ENCODE data around the gene KCNJ16. TPM values are rescaled to one million over a fixed set of nuclear protein-coding genes. Genes with fewer than 3 reads are reported as not detected.

The KCNJ16 gene
- total RNA-seq, 4 donors from 2014 or later, result 1.00 TPM; not detected in 3

- H3K36me3 ChIP-seq, result no peaks in the 10 kb centered on the region
- peak overlapping the region; percentile 91 to 98 (median 93) for H3K27ac ChIP-seq
- H3K9me3 ChIP-seq, result no peaks in the 10 kb centered on the region
- H3K27me3 ChIP-seq, result no peaks in the 10 kb centered on the region
- intact Hi-C loops (cut with DNase I; ENCODE audit: low total_unique reads), result loop anchor here (5.0 to 10.0 kb wide), 3 partner anchors 86 to 404 kb away; no protein-coding TSS in a partner anchor
- H3K4me1 ChIP-seq, result peaks cover 19 to 23% of the 10 kb centered on the region in 2 donors
- DNase-seq (peak; percentile 17 to 25), ATAC-seq (peak; percentile 43 to 70)
- in situ Hi-C loops (cut with MboI; ENCODE audit: low sequenced_read_pairs in 4 of 4), result loop anchor here in 2 of 4 donors (25.0 kb wide), 2 partner anchors 401 to 801 kb away; partner anchors contain the start of gene ABCA5 (in 1 of the 2)
- H3K4me3 ChIP-seq, result no peak overlapping the region
- no peak for TF ChIP-seq POLR2A (IDR thresholded peaks at IDR 0.05)
- no peak for TF ChIP-seq CTCF (IDR thresholded peaks at IDR 0.05 in 4 of 5, conservative IDR thresholded peaks at IDR 0.05 in 1 of 5)
Observed at GRCh38 chr17:70138291-70138865, 63.4 kb downstream of the KCNJ16 start.

GRCh38 chr17:70139449-70139993 lies 64.5 kb downstream of the KCNJ16 start:
- DNase-seq, result no peak
- no peak for ATAC-seq
- in situ Hi-C loops (cut with MboI; ENCODE audit: low sequenced_read_pairs in 4 of 4) (loop anchor here in 2 of 4 donors (25.0 kb wide), 2 partner anchors 402 to 802 kb away; partner anchors contain the start of gene ABCA5 (in 1 of the 2)), intact Hi-C loops (cut with DNase I; ENCODE audit: low total_unique reads) (loop anchor here (5.0 to 10.0 kb wide), 3 partner anchors 87 to 405 kb away; no protein-coding TSS in a partner anchor)
- H3K36me3 ChIP-seq, result no peaks in the 10 kb centered on the region
- H3K4me3 ChIP-seq, result no peak overlapping the region
- no peak for TF ChIP-seq POLR2A (IDR thresholded peaks at IDR 0.05)
- TF ChIP-seq CTCF (IDR thresholded peaks at IDR 0.05 in 4 of 5, conservative IDR thresholded peaks at IDR 0.05 in 1 of 5), result no peak
- peak overlapping the region in 3 of 4 donors; percentile 91 to 98 (median 95) for H3K27ac ChIP-seq
- peaks cover 24 to 25% of the 10 kb centered on the region in 2 donors for H3K4me1 ChIP-seq
- no peaks in the 10 kb centered on the region for H3K27me3 ChIP-seq
- no peaks in the 10 kb centered on the region for H3K9me3 ChIP-seq

GRCh38 chr17:70144260-70144846 lies 69.3 kb downstream of the KCNJ16 start:
- intact Hi-C loops (cut with DNase I; ENCODE audit: low total_unique reads), result loop anchor here (2.0 to 10.0 kb wide), 4 partner anchors 180 to 820 kb away; partner anchors contain the start of gene ABCA5
- H3K27me3 ChIP-seq, result no peaks in the 10 kb centered on the region
- in situ Hi-C loops (cut with MboI; ENCODE audit: low sequenced_read_pairs in 4 of 4), result loop anchor here in 2 of 4 donors (10.0 to 25.0 kb wide), 4 partner anchors 407 to 807 kb away; partner anchors contain the start of gene ABCA5 (in 1 of the 2)
- peaks cover 4 to 7% of the 10 kb centered on the region in 2 donors for H3K4me1 ChIP-seq
- no peak overlapping the region for H3K4me3 ChIP-seq
- peak; percentile 69 to 80 (median 72) for TF ChIP-seq CTCF (IDR thresholded peaks at IDR 0.05 in 4 of 5, conservative IDR thresholded peaks at IDR 0.05 in 1 of 5)
- TF ChIP-seq POLR2A (IDR thresholded peaks at IDR 0.05), result no peak
- no peaks in the 10 kb centered on the region for H3K36me3 ChIP-seq
- ATAC-seq (peak; percentile 37 to 49), DNase-seq (no peak)
- H3K9me3 ChIP-seq, result no peaks in the 10 kb centered on the region
- H3K27ac ChIP-seq, result no peak overlapping the region

DNA sequence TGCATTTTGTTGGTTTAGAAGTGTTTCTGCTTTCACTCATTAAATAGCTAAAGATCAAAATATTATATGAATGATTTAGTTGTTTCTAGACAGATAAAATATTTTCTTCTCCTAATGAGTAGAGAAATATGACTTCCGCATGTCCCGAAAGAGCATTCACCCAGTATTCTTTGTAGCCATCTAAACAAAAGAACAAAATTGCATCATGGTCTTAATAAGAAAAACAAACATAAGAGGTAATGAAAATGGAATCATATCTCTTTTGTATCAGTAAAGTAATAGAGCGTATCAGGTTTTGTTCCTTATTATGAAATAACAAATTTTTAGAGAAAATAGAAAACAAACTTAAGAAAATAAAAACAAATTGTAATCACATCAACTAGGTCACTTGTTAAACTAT lies 78.2 kb downstream of the KCNJ16 start:
- H3K9me3 ChIP-seq, result no peaks in the 10 kb centered on the region
- intact Hi-C loops (cut with DNase I; ENCODE audit: low total_unique reads), result no loop called here
- in situ Hi-C loops (cut with MboI; ENCODE audit: low sequenced_read_pairs in 4 of 4), result loop anchor here (10.0 to 25.0 kb wide), 5 partner anchors 402 to 816 kb away; partner anchors contain the start of gene ABCA5 (in 1 of the 4)

More for the DNA sequence above, 78.2 kb downstream of the KCNJ16 start:
- Histone ChIP-seq H3K27ac (no peak overlapping the region), H3K27me3 (no peaks in the 10 kb centered on the region), H3K36me3 (no peaks in the 10 kb centered on the region), H3K4me1 (no peaks in the 10 kb centered on the region), H3K4me3 (no peak overlapping the region)
- DNase-seq (no peak), ATAC-seq (no peak)
- TF ChIP-seq CTCF (IDR thresholded peaks at IDR 0.05 in 4 of 5, conservative IDR thresholded peaks at IDR 0.05 in 1 of 5) (no peak), POLR2A (IDR thresholded peaks at IDR 0.05) (no peak)

All from gastrocnemius medialis (tissue), 4 donors.